Activated CD4-positive, alpha-beta T cell treated with anti-CD3 and anti-CD28 coated beads, Interleukin-2, amount 50 U/mL, for 4 hours (primary cell): Measurements from ENCODE around the gene DHODH.
A peak's percentile ranks its signal among the peaks of the same experiment; 100 is the strongest.
"Not testable (repeated sequence)": the region's sequence is repeated elsewhere in the genome, so short reads cannot be mapped to it uniquely, and the experiment has no call there.

Experiments used
- DNase-seq, 2 experiments: peaks; one replicate each; pipeline ENCODE4 v3.0.0-alpha.2; 2020

Gene DHODH

GRCh38 chr16:72008424-72009216, at the start of gene DHODH:
Gene DHODH, plus strand, starts transcription at chr16:72008744. Its CDS starts 21 bp downstream, at chr16:72008765.
- DNase-seq = peak; percentile 96 to 97

DNA sequence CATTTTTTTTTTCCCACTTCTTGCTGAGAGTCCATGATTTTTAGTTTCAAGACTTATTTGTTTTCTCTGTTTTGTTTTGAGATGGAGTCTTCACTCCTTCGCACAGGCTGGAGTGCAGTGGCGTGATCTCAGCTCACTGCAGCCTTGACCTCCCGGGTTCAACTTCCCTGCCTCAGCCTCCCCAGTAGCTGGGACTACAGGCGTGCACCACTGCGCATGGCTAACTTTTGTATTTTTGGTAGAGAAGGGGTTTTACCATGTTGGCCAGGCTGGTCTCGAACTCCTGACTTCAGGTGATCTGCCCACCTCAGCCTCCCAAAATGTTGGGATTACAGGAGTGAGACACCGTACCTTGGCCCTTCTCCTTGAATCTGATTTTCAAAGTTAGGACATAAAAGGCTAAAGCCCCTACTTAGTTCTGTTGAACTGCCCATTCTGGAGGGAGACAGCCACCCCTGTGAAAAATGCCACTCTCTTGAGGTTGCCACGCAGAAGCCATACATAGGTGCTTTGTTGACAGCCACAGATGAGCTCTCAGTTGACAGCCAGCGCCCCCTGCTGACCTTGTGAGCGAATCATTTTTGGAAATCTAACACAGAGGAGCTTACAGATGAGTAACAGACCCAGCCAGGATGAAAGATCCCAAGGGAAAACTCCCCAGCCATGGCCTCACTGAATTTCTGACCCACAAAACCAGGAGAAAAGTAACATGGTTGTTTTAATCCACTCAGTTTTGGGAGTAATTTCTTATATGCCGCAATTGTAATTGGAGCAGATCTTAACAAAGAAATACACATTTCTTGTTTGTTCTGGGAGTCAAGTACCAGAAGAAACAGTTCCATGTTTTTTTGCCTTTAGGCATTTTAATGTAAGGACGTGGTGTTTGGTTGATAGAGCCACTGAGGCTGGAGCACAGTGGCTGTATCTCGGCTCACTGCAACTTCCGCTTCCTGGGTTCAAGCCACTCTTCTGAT, 47.2 kb upstream of the DHODH start:
- DNase-seq = peak; percentile 79 to 81

DNA sequence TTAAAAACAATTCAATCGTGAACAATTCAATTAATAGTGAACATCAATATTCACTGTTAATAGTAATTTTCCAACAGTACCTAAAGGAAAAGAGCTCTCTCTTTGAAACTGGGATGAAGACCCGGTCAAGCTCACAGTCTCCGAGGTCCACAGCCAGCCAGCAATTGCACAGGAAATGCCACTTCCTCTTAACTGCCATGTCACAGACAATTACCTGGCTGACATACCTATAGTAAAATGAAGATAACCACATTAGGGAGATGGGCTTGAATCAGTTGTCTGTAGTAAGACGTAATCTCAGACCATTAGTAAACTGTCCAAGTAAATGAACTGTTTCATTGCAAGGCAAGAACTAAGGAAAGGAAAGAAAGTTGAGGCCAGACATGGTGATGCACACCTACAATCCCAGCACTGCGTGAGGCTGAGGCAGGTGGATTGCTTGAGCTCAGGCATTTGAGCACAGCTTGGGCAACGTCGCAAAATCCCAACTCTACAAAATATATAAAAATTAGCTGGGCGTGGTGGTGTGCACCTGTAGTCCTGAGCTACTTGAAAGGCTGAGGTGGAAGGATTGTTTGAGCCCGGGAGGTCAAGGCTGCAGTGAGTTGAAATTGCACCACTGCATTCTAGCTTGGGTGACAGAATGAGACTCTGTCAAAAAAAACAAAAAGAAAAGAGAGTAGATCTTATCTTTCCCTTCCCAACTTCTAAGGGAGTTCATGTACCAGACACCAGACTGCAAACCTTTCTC, 45.2 kb upstream of the DHODH start:
- DNase-seq = no peak

GRCh38 chr16:71965223-71965622, 43.3 kb upstream of the DHODH start:
- no peak for DNase-seq

DNA sequence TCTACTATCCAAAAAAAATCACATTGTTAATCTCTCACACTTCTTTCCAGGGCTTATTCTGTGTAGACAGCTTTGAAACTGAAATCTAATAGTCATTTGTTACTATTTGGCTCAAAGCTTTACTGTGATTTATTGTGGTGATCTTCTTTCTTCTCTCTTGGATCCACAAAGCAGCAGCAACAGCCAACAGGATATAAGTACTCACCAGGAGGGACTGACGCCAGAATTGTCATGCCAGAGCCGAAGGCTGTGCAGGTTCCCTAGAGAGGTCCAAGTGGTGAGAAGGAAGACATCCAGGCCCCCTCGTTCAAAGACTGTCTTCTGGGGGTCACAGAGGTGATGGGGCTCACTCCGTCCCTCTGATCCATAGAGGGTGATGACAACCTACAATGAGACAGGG, 41.6 kb upstream of the DHODH start:
- DNase-seq = no peak

GRCh38 chr16:71969353-71969752, 39.2 kb upstream of the DHODH start:
- no peak for DNase-seq

GRCh38 chr16:71971571-71971970, 37.0 kb upstream of the DHODH start:
- no peak for DNase-seq

DNA sequence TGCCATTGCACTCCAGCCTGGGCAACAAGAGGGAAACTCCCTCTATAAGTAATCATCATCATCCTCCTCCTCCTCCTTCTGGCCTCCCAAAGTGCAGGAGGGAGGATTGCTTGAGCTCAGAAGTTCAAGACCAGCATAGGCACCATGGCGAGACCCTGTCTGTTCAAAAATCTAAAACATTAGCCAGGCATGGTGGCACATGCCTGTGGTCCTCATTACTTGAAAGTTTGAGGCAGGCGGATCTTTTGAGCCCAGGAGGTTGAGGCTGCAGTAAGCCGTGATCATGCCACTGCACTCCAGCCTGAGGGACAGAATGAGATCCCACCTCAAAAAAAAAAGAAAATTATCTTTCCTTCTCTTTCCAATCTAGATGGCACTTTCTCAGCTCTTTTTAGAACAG, 36.2 kb upstream of the DHODH start:
- DNase-seq = no peak

GRCh38 chr16:71973001-71973400, 35.5 kb upstream of the DHODH start:
- DNase-seq = no peak

DNA sequence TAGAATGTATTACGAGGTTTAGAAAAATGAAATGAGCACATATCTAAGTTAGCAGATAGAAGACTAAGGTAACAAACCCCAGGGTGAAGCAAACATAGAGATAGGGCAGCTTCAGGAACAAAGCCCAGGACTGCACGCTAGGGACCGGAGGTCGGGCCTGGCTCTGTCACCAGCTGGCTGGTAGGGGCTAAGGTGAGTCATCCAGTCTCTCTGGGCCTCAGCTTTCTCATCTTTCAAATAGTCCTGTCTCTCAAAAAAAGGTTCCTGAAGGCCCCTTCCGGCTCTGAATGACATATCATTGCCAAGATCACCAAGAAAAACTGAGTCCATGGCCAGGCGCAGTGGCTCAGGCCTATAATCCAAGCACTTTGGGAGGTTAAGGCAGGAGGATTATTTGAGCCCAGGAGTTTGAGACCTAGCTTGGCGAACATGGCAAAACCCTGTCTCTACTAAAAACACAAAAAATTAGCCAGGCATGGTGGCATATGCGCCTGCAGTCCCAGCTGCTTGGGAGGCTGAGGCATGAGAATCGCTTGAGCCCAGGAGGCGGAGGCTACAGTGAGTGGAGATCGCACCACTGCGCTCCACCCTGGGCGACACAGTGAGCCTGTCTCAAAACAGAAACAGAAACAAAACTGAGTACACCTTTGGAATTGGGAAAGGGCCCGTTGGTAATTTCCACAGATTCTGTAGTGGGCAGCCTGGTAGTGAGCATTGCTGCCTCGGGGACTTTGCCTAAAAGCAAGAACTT, 34.3 kb upstream of the DHODH start:
- no peak for DNase-seq

GRCh38 chr16:71985262-71985974, 23.1 kb upstream of the DHODH start:
- no peak for DNase-seq

DNA sequence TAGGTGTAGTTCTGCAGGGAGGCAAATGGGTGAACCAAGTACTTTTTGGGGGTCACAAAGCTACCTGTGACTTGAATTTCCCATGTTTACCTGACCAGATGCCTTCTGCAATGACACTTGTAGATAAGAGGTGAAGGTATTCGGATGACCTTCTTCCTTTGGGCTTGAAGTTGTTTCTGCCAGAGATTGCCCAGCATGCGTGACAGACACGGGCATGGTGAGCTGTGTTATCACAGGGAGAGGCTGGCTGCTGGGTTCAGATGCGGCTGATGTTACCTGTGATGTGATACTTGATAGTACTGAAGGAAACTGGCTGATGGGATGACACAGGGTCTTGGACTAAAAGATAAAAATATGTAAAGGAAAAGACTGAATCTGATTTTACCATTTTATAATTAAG, 22.4 kb upstream of the DHODH start:
- DNase-seq = no peak

DNA sequence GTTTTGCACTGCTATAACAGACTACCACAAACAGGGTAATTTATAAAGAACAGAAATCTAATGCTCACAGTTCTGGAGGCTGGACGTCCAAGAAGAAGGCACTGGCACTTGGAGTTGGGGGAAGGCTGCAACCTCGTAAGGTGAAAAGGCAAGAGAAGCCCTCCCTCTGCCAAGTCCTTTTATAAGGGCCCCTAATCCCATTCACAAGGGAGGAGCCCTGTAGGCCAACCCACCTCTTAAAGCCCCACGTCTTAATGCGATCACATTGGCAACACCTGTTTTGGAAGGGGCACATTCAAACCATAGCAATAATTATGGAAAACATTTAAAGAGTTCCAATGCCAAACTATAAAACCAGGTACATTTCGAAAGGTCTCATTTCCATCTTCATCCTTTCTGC, 13.5 kb upstream of the DHODH start:
- DNase-seq = no peak

GRCh38 chr16:71997578-71997977, 11.0 kb upstream of the DHODH start:
- DNase-seq = not testable (repeated sequence)

DNA sequence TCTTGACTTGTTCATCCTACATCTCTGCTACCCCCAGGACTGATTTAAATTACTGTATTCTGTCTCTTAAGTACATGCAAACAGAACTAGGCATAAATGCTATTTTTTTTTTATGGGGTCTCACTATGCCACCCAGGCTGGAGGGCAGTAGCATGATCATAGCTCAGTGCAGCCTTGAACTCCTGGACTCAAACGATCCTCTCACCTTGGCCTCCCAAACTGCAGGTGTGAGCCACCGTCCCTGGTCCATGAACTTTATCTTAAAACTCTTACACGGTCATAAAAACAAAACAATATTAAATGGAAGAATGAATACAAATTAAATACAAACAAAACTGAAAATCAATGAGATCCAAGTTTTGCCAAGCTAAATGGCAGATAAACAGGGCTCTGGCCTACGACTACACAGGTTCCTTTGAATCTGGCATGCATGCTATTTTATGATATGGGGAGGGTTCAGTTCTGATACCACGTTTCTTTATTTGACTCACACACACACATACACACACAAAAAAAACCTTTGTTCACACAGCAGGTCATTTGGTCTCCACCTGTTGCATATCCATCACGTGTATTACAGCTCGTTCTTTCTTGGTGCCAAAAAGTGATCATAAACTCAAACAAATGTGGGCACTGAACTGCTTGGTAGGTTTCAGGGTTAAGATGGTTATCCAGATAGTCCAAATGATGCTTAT, 7.2 kb upstream of the DHODH start:
- no peak for DNase-seq

- DNase-seq = no peak
Observed at GRCh38 chr16:72002619-72003018, 5.9 kb upstream of the DHODH start.

DNA sequence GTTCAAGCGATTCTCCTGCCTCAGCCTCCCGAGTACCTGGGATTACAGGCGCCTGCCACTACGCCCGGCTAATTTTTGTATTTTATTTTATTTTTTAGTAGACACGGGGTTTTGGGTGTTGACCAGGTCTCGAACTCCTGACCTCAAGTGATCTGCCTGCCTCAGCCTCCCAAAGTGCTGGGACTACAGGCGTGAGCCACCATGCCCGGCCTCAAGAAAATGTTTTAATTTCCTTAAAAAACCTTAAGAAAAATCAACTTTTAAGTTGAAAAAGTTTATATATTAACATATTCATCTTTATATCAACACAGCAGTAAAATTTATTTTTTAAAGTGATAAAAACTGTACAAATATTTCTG, 500 bp upstream of the DHODH start:
- DNase-seq = not testable (repeated sequence)

DNA sequence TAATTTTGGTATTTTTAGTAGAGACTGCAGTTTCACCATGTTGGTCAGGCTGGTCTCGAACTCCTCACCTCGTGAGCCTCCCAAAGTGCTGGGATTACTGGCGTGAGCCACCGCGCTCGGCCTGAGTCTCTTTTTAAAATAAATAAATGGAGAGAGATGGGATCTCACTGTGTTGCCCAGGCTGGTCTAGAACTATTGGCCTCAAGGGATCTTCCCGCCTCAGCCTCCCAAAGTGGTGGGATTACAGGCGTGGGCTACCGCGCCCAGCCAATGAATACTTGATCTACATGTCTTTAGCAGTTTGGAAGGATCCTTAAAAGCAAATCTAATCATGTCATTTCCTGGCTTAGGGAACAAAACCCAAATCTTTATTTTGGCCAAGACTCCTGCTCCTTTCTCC, 1.2 kb downstream of the DHODH start:
- DNase-seq = no peak

- no peak for DNase-seq
Observed at GRCh38 chr16:72012607-72013006, 4.1 kb downstream of the DHODH start.

- DNase-seq = no peak
Observed at GRCh38 chr16:72013389-72013788, 4.8 kb downstream of the DHODH start.
